ENCODE measurements around the gene PHTF2. TPM values are rescaled to one million over a fixed set of nuclear protein-coding genes. Genes with fewer than 3 reads are reported as not detected.

PHTF2 gene
- total RNA-seq (10 to 100 TPM; 10.2 to 37.1 TPM), polyA plus RNA-seq (1 to 10 TPM; 5.1 to 7.2 TPM)
- long read RNA-seq, donor 1, full-length matches to known transcripts = 4 of 4 reads
- long read RNA-seq, donor 1, partial matches to known transcripts = 0 of 4 reads
- long read RNA-seq, donor 1, other reads (novel, unspliced or antisense) = 0 of 4 reads
- long read RNA-seq, donor 2 = 0 reads
- long read RNA-seq, donor 3, full-length matches to known transcripts = 3 of 3 reads
- long read RNA-seq, donor 3, partial matches to known transcripts = 0 of 3 reads
- long read RNA-seq, donor 3, other reads (novel, unspliced or antisense) = 0 of 3 reads
- long read RNA-seq, donor 4 = 0 reads
- long read RNA-seq, donor 5, full-length matches to known transcripts = 1 of 1 reads
- long read RNA-seq, donor 5, partial matches to known transcripts = 0 of 1 reads
- long read RNA-seq, donor 5, other reads (novel, unspliced or antisense) = 0 of 1 reads

GRCh38 chr7:77798394-77799077 is at the start of gene PHTF2, which contains the start of gene TMEM60:
Gene PHTF2 (plus strand): TSS chr7:77798773.
Gene TMEM60 (minus strand): TSS chr7:77798434. CDS start chr7:77794373, 4,061 bp downstream.
- Histone ChIP-seq H3K36me3 (ENCODE audit: control insufficient read depth in 4 of 4, insufficient read depth in 4 of 4, low read length in 4 of 4) (peaks cover 0 to 9% (median 4%) of the 10 kb centered on the region in 4 donors), H3K9ac (ENCODE audit: insufficient read depth in 1 of 2, low read length in 2 of 2) (peak within 1 kb of the TSS; percentile 79 to 86), H3K27ac (ENCODE audit: low read depth in 1 of 2, low read length in 1 of 2) (peak within 1 kb of the TSS; percentile 86 to 95), H3K4me1 (ENCODE audit: control insufficient read depth in 5 of 5, insufficient read depth in 5 of 5, low read length in 5 of 5) (peaks cover 0 to 24% (median 8%) of the 10 kb centered on the region in 5 donors), H3K4me3 (peak within 1 kb of the TSS; percentile 83), H3K9me3 (ENCODE audit: control insufficient read depth in 4 of 4, insufficient read depth in 3 of 4, low read length in 3 of 4) (no peaks in the 10 kb centered on the region), H3K27me3 (ENCODE audit: control insufficient read depth in 3 of 3, insufficient read depth in 3 of 3, low read length in 2 of 3) (no peaks in the 10 kb centered on the region)
- ATAC-seq (ENCODE audit: insufficient read depth, low FRiP score) (peak; percentile 95), DNase-seq (peak; percentile 99 to 100 (median 100))
- WGBS, 2 donors = 0% methylated on average over 52 to 61 of the region's 61 CpGs
- TF ChIP-seq CTCF (IDR thresholded peaks at IDR 0.05; ENCODE audit: control extremely low read depth, extremely low read depth) = no peak

GRCh38 chr7:77752016-77752415 is 46.6 kb upstream of the PHTF2 start:
- peaks cover 0 to 7% (median 2%) of the 10 kb centered on the region in 4 donors for H3K36me3 ChIP-seq (ENCODE audit: control insufficient read depth in 4 of 4, insufficient read depth in 4 of 4, low read length in 4 of 4)
- no peak overlapping the region for H3K4me3 ChIP-seq
- no peak for TF ChIP-seq CTCF (IDR thresholded peaks at IDR 0.05; ENCODE audit: control extremely low read depth, extremely low read depth)
- H3K9ac ChIP-seq (ENCODE audit: insufficient read depth in 1 of 2, low read length in 2 of 2) = no peak overlapping the region
- no peak overlapping the region for H3K27ac ChIP-seq (ENCODE audit: low read depth in 1 of 2, low read length in 1 of 2)
- peak; percentile 47 for ATAC-seq (ENCODE audit: insufficient read depth, low FRiP score)
- no peaks in the 10 kb centered on the region for H3K9me3 ChIP-seq (ENCODE audit: control insufficient read depth in 4 of 4, insufficient read depth in 3 of 4, low read length in 3 of 4)
- 5 to 34% methylated on average over 2 of the region's 2 CpGs for WGBS, 2 donors
- DNase-seq = peak in 1 of 3 donors; percentile 26
- peaks cover 0 to 10% (median 4%) of the 10 kb centered on the region in 5 donors for H3K4me1 ChIP-seq (ENCODE audit: control insufficient read depth in 5 of 5, insufficient read depth in 5 of 5, low read length in 5 of 5)
- H3K27me3 ChIP-seq (ENCODE audit: control insufficient read depth in 3 of 3, insufficient read depth in 3 of 3, low read length in 2 of 3) = no peaks in the 10 kb centered on the region

- Histone ChIP-seq H3K9ac (ENCODE audit: insufficient read depth in 1 of 2, low read length in 2 of 2) (no peak overlapping the region), H3K4me1 (ENCODE audit: control insufficient read depth in 5 of 5, insufficient read depth in 5 of 5, low read length in 5 of 5) (peaks cover 0 to 10% (median 2%) of the 10 kb centered on the region in 5 donors), H3K36me3 (ENCODE audit: control insufficient read depth in 4 of 4, insufficient read depth in 4 of 4, low read length in 4 of 4) (peaks cover 0 to 7% (median 2%) of the 10 kb centered on the region in 4 donors), H3K27ac (ENCODE audit: low read depth in 1 of 2, low read length in 1 of 2) (no peak overlapping the region), H3K27me3 (ENCODE audit: control insufficient read depth in 3 of 3, insufficient read depth in 3 of 3, low read length in 2 of 3) (no peaks in the 10 kb centered on the region), H3K4me3 (no peak overlapping the region), H3K9me3 (ENCODE audit: control insufficient read depth in 4 of 4, insufficient read depth in 3 of 4, low read length in 3 of 4) (no peaks in the 10 kb centered on the region)
- DNase-seq = no peak
- peak; percentile 37 for ATAC-seq (ENCODE audit: insufficient read depth, low FRiP score)
- TF ChIP-seq CTCF (IDR thresholded peaks at IDR 0.05; ENCODE audit: control extremely low read depth, extremely low read depth) = no peak
- 30 to 49% methylated on average over 1 of the region's 1 CpG for WGBS, 2 donors
Observed at GRCh38 chr7:77753173-77753572, 45.4 kb upstream of the PHTF2 start.

Data from lung (tissue), 16 donors.